NCI-H2171 treated with DMSO at 0.1 percent for 48 hours (cell line): ENCODE measurements around the gene CLIC3.

ENCODE experiments used
- DNase-seq: peaks from one replicate; lab custom pipeline; 2025; lab: John Stamatoyannopoulos, UW

Gene CLIC3

GRCh38 chr9:136964171-136964689, 32.1 kb downstream of the CLIC3 start:
- DNase-seq: no peak

- no peak for DNase-seq
Observed at GRCh38 chr9:136963751-136964150, 32.6 kb downstream of the CLIC3 start.

- no peak for DNase-seq
Observed at GRCh38 chr9:136963341-136963740, 33.0 kb downstream of the CLIC3 start.

GRCh38 chr9:136962701-136963248, 33.6 kb downstream of the CLIC3 start:
- no peak for DNase-seq

GRCh38 chr9:136962163-136962562, 34.2 kb downstream of the CLIC3 start:
- no peak for DNase-seq

GRCh38 chr9:136961279-136962065, 34.9 kb downstream of the CLIC3 start:
- DNase-seq: no peak

GRCh38 chr9:136960938-136961275, 35.5 kb downstream of the CLIC3 start:
- DNase-seq: no peak

GRCh38 chr9:136960212-136960937, 36.0 kb downstream of the CLIC3 start:
- no peak for DNase-seq

- DNase-seq: no peak
Observed at GRCh38 chr9:136958898-136959850, 37.2 kb downstream of the CLIC3 start.

- no peak for DNase-seq
Observed at GRCh38 chr9:136958473-136958872, 37.9 kb downstream of the CLIC3 start.

GRCh38 chr9:136957901-136958300, 38.5 kb downstream of the CLIC3 start:
- DNase-seq: no peak

- no peak for DNase-seq
Observed at GRCh38 chr9:136957461-136957860, 38.9 kb downstream of the CLIC3 start.

GRCh38 chr9:136956604-136957003, 39.8 kb downstream of the CLIC3 start:
- no peak for DNase-seq

GRCh38 chr9:136955943-136956335, 40.4 kb downstream of the CLIC3 start:
- no peak for DNase-seq

- DNase-seq: no peak
Observed at GRCh38 chr9:136955202-136955942, 41.0 kb downstream of the CLIC3 start.

GRCh38 chr9:136954270-136955083, 41.9 kb downstream of the CLIC3 start:
- no peak for DNase-seq

- no peak for DNase-seq
Observed at GRCh38 chr9:136953771-136954269, 42.5 kb downstream of the CLIC3 start.

- no peak for DNase-seq
Observed at GRCh38 chr9:136952876-136953770, 43.2 kb downstream of the CLIC3 start.

GRCh38 chr9:136952321-136952850, 44.0 kb downstream of the CLIC3 start:
- no peak for DNase-seq
